Body of pancreas (tissue), 4 donors: ENCODE data around the gene ITM2C. TPM values are rescaled to one million over a fixed set of nuclear protein-coding genes. Genes with fewer than 3 reads are reported as not detected.

Source experiments
- ATAC-seq: fragments of 150-250 bp; one replicate; pipeline ENCODE4 v1.9.1; 2016
- DNase-seq, 4 donors: peaks; one replicate each; pipeline ENCODE4 v3.0.0-alpha.2; 2019
- H3K27ac ChIP-seq, 4 donors: fragments of 200-600 bp; sonication (generic); 1 replicate in 3 of 4; 2 replicates in 1 of 4; pipeline versions ENCODE4 v1.5.1 to v1.6.1; 2016 to 2019; ENCODE audit warnings: mild to moderate bottlenecking in 1 of 4, mixed read lengths in 1 of 4, moderate library complexity in 1 of 4
- H3K27me3 ChIP-seq, 2 donors: fragments of 200-600 bp; sonication (generic); one replicate each; pipeline ENCODE4 v1.6.0; 2016; ENCODE audit warnings: mild to moderate bottlenecking in 1 of 2
- H3K36me3 ChIP-seq, 2 donors: fragments of 200-600 bp; sonication (generic); replicated peaks in 1 of 2; 2 replicates each; pipeline ENCODE4 v1.5.1; 2016; ENCODE audit warnings: low read depth in 2 of 2; ENCODE audit not compliant: insufficient read depth in 1 of 2
- H3K4me1 ChIP-seq: fragments of 200-600 bp; sonication (generic); one replicate; pipeline ENCODE4 v1.6.0; 2016
- H3K4me3 ChIP-seq, 2 donors: fragments of 200-600 bp; sonication (generic); 1 replicate in 1 of 2; 2 replicates in 1 of 2; pipeline ENCODE4 v1.5.1; 2016 to 2019
- H3K9me3 ChIP-seq, 3 donors: fragments of 200-600 bp; sonication (generic); 1 replicate in 2 of 3; 2 replicates in 1 of 3; pipeline ENCODE4 v1.5.1; 2016
- CTCF ChIP-seq, 7 experiments: fragments of 450-650 bp in 4 of 7; fragments of 200-600 bp in 3 of 7; sonication (generic) in 3 of 7; IDR thresholded peaks; one replicate each; pipeline ENCODE4 v1.5.1; 2016 to 2019; ENCODE audit warnings: antibody characterized with exemption in 7 of 7
- POLR2A ChIP-seq, 3 donors: fragments of 450-650 bp; IDR thresholded peaks; one replicate each; pipeline ENCODE4 v1.6.1; 2016; ENCODE audit warnings: antibody characterized with exemption in 3 of 3, mild to moderate bottlenecking in 2 of 3
- WGBS, 2 donors: methylation state at CpG; one replicate each; pipeline ENCODE4 v1.1.5; 2017; 5-methylcytosine and 5-hydroxymethylcytosine counted together
- intact Hi-C: fragments of 100-400 bp; cut with DNase I; formaldehyde crosslinking; loops from one replicate; pipeline ENCODE4 v1.15.1; 2023
- total RNA-seq, 2 donors: library from RNA; depleted of rRNA; stranded (reverse); fragments of >200 nt; gene quantifications; one replicate each; pipeline ENCODE4 v1.1.0, GENCODE V29; 2016

ITM2C gene
- total RNA-seq, 2 donors from 2014 or later: 32.9 to 43.8 TPM

DNA sequence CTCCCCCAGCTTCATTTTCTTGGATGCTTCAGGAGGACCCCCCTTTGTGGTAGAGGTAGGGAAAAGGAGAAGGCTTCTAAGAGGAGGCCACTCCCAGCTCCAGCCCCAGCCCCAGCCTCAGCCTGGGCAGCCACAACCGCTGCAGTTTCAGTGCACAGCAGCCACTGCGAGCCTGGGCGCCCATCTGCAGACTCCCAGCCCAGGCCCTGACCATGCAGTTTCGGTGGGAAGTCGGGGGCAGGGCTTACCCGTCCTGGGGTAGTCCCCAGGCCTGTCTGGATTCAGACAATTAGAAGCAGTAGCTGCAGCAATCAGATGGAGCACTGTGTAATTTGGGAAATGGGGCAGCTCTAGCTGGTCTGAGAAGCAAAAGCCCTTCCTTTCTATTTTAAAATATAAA, 28.6 kb downstream of the ITM2C start:
- Histone ChIP-seq H3K9me3 (no peaks in the 10 kb centered on the region), H3K4me3 (no peak overlapping the region), H3K36me3 (no peaks in the 10 kb centered on the region), H3K4me1 (peaks cover 10% of the 10 kb centered on the region), H3K27me3 (no peaks in the 10 kb centered on the region), H3K27ac (no peak overlapping the region)
- DNase-seq: no peak
- WGBS, 2 donors: 15 to 42% methylated on average over 2 to 6 of the region's 6 CpGs
- intact Hi-C loops: no loop called here
- TF ChIP-seq CTCF (IDR thresholded peaks at IDR 0.05) (no peak), POLR2A (IDR thresholded peaks at IDR 0.05) (no peak)
- no peak for ATAC-seq

GRCh38 chr2:230893841-230894781, 29.4 kb downstream of the ITM2C start:
- Histone ChIP-seq H3K9me3 (no peaks in the 10 kb centered on the region), H3K27me3 (no peaks in the 10 kb centered on the region), H3K4me1 (peaks cover 10% of the 10 kb centered on the region), H3K4me3 (no peak overlapping the region), H3K27ac (no peak overlapping the region), H3K36me3 (no peaks in the 10 kb centered on the region)
- intact Hi-C loops: no loop called here
- WGBS, 2 donors: 77 to 79% methylated on average over 18 to 19 of the region's 19 CpGs
- TF ChIP-seq POLR2A (IDR thresholded peaks at IDR 0.05) (no peak), CTCF (IDR thresholded peaks at IDR 0.05) (no peak)
- ATAC-seq (no peak), DNase-seq (peak in 1 of 4 donors; percentile 6)

GRCh38 chr2:230895536-230896345, 31.0 kb downstream of the ITM2C start:
- WGBS, 2 donors: 20 to 23% methylated on average over 2 to 6 of the region's 6 CpGs
- peaks cover 10% of the 10 kb centered on the region for H3K4me1 ChIP-seq
- ATAC-seq (peak; percentile 54), DNase-seq (peak; percentile 13 to 30 (median 19))
- no peak for TF ChIP-seq CTCF (IDR thresholded peaks at IDR 0.05)
- TF ChIP-seq POLR2A (IDR thresholded peaks at IDR 0.05): no peak
- no peak overlapping the region for H3K4me3 ChIP-seq
- no peaks in the 10 kb centered on the region for H3K36me3 ChIP-seq
- H3K27ac ChIP-seq: no peak overlapping the region
- no peaks in the 10 kb centered on the region for H3K27me3 ChIP-seq
- H3K9me3 ChIP-seq: no peaks in the 10 kb centered on the region
- intact Hi-C loops: no loop called here

- no peak overlapping the region for H3K4me3 ChIP-seq
- H3K27ac ChIP-seq: no peak overlapping the region
- peak in 1 of 4 donors; percentile 1 for DNase-seq
Measured at GRCh38 chr2:230896346-230897115, 31.8 kb downstream of the ITM2C start.

More at GRCh38 chr2:230896346-230897115, 31.8 kb downstream of the ITM2C start:
- no peak for ATAC-seq
- Histone ChIP-seq H3K36me3 (no peaks in the 10 kb centered on the region), H3K9me3 (no peaks in the 10 kb centered on the region), H3K4me1 (peaks cover 10% of the 10 kb centered on the region), H3K27me3 (no peaks in the 10 kb centered on the region)
- intact Hi-C loops: no loop called here
- TF ChIP-seq POLR2A (IDR thresholded peaks at IDR 0.05): no peak
- TF ChIP-seq CTCF (IDR thresholded peaks at IDR 0.05): no peak
- WGBS, 2 donors: 82 to 88% methylated on average over 19 of the region's 19 CpGs
